GM12892 (cell line): Measurements from ENCODE around the gene KRTAP10-3.

ENCODE experiments used
- POLR2A ChIP-seq: IDR thresholded peaks from 2 replicates; pipeline ENCODE4 v1.6.1; 2011; ENCODE audit warnings: low read depth, low read length, control low read depth
- POLR2AphosphoS5 ChIP-seq: IDR thresholded peaks from 2 replicates; pipeline ENCODE4 v1.6.1; 2011; ENCODE audit warnings: low read depth, low read length, control low read depth
- TAF1 ChIP-seq: IDR thresholded peaks from 2 replicates; pipeline ENCODE4 v1.6.1; 2011; ENCODE audit warnings: low read depth, mild to moderate bottlenecking, control low read depth, low read length, borderline replicate concordance

DNA sequence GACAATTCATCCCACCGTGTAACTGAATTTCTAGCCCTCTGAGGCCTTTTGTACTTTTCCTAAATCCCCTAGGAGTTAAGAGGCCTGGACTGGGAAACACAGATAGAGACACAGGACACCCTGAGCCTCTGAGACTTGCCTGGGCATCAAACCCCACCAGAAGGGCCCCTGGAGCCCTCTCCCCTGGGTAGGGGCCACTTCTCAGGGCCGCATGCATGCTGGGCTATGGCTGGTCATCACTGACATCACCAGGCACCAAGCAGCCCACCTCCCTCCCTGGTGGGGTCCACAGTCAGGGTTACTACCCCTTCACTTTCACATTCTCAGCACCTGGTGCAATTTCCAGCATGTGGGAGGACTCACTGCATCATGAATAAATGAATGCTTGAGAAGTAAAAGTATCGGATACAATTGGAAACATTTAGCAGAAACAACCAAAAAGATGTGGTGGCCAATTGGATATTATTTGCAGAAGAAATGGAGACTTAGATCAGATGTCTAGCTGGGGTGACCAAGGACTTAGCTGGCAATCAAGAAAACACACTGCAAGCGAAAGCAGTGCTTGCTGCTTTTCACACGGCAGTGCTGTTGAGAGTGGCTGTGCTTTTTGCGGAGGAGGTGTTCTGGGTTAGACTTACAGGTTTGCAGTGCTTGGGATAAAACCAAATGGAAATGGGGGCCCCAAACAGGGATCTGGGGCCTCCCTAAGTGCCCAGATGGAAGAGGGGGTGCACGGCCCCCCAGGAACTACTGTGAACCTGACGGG is 40.9 kb upstream of the KRTAP10-3 start:
- no peak for TF ChIP-seq TAF1
- no peak for TF ChIP-seq POLR2A
- TF ChIP-seq POLR2AphosphoS5, result no peak
